Medulla oblongata (tissue), 1 donor: ENCODE measurements around the gene SORCS2.

ENCODE experiments used
- DNase-seq: peaks from one replicate; pipeline ENCODE4 v3.0.0-alpha.2; 2015; ENCODE audit errors: extremely low spot score

SORCS2 gene

GRCh38 chr4:7391637-7392437, 199.5 kb downstream of the SORCS2 start:
- no peak for DNase-seq

DNA sequence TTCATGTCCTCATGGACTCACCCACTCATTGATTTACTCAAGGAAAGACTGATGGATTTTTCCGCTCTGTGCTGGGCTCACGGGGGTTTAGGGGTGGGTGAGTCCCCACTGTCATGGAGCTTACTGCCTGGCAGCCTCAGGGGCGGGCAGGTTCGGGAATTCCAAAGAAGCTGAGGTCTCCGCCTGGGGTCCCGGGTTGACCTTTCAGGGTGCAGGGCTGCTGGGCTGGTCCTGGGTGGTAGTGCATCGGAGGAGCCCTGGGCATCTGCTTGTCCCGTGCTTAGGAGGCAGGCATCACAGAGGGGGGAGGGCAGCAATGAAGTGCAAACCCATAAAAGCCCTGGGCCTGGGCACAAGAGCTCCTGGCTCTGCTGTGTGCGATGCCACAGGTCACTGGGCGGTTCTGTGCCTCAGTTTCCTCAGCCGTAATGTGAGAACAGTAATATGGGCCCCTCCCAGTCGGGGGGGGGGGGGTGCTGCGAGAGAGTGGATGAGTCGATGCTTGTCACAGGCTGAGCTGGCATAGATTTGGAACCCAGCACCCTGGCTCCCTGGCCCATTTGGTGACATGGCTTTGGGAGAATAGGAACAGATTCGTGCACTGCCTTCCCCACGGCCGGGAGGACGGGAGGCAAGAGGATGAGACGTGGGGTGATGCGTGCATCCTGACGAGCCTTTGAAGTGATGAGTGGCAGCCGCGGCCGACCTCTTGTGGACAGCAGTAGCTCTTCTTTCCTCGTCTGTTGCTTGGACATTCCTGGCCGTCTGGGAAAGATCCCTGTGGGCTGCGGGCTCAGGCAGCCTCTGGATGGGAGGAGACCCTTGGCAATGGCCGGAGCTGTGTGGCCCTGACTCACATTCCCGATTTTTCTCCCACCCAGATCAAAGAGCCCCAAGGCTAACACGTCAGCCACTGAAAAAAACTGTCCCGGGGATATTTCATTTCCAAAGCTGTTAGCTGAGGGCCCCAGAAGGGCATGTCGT, 200.4 kb downstream of the SORCS2 start:
- peak; percentile 35 for DNase-seq

GRCh38 chr4:7393601-7394575, 201.6 kb downstream of the SORCS2 start:
- no peak for DNase-seq

DNA sequence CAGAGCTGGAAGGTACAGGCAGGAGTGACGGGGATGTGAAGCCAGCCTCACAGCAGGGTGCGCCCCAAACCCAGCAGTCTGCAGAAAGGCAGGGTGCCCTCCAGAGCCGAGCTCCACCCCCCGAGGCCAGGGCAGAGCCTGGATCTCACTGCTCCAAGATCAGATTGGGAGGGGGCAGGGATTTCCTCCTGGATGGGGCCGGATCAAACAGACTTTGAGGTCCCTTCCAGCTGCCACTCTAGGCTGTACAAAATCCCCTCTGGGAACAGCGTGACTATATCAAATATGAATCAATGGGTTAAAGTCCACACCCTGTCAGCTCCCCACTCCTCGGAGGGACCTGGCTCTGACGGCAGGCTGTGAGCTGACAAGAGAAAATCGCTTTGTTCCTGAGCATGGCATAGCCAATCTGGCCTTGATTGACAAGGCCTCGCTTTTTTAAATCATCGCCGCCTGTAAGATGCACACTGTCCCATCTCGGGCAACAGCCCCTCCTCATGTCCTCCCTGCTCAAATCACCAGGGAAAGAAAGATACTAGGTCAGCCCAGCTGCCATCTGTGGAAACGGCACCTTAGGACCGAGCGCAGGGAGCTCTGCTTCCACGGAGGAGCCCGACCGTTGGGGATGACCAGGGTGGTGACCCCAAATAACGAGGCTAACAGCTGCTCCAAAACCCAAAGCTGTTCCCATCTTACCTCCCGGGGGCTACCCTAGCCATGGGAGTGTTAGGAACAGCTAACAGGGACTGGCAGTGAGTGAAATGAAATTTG, 202.5 kb downstream of the SORCS2 start:
- no peak for DNase-seq

GRCh38 chr4:7395645-7396044, 203.3 kb downstream of the SORCS2 start:
- DNase-seq = no peak

- DNase-seq = no peak
These were observed 204.0 kb downstream of the SORCS2 start for GRCh38 chr4:7396186-7396910.

DNA sequence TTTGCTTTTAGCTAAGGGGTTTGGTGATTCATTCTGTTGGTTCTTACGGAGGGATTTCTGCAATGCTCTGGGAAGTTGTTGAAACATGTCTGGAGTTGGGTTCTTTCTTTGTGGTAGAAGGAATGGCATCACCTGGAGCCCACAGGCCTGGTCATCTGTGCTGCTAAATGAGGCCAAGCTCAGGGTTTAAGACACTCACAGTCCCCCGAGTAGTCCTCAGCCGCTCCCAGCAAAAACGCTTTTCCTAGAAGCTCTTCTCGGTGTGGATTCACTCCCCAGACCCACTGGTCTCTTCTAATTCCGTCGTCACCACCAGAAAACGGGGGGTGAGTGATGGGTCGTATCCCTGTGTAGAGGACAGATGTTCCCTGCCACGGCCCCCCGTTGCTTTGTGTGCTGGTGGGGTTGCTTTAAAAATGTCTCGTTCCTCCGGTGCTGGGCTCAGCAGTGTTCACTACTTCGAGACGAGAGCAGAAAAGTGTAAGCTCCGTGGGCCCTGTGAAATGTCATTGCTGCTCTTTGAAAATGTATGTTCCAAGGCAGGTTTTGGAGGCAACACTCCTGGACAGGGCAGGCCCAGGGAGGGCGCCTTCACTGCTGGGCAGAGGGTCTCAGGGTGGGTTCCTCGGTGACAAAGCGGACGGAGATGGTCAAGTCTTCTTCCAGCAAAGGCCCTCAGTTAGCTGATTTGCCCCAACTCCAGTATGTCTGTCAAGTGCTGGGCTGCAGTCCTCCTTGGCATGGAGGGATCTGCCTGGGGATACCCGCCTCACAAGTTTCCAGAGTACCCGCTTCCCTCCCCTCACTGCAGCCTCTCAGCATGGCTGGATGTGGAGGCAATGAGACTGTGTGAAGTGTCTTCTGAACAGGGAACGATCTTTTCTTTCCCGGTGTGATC, 205.1 kb downstream of the SORCS2 start:
- no peak for DNase-seq

DNA sequence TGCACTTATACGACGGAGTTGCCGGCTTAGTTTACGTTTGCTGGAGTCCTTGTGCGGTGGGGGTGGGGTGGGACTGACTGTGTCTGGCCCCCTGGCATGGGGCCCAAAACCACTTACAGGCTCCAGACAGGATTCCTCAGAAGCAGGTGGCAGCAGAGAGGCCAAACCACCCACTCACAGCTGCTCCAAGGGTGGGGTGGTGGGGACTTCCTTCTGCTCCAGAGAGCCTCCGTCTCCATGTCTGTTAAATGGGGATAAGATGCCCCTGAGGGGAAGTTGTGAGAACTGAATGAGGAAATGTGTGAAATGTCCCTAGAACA, 205.7 kb downstream of the SORCS2 start:
- DNase-seq = no peak

DNA sequence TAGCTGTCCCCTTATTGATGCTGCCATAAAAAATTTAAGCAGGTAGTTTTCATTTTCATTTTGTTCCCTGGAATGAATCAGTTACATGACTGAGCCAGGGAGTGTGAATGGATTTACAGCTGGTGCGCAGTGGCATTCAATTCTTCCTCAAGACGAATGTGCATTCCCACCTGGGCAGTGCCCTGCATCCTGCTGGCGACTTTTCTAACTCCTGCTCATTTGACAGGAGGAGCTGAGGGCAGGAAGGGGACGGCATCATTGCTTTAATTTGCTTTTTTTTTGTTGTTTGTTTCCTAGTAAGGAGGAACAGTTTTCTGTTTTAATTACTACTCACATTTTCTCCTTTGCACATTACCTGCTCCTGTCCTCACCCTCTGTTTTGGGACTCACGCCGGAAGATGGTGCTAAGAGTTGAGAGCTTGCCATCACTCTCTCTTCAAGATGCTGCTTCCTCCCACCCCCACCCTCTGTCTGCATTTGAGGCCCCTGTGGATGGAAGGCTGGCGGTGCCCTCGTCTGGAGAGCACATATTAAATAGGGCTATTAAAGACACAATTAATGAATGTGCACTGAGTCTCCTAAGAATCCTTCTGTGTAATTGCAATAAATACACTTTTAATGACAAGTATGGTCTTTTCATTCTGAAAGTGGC, 206.6 kb downstream of the SORCS2 start:
- DNase-seq = no peak

- no peak for DNase-seq
These were observed 207.3 kb downstream of the SORCS2 start for GRCh38 chr4:7399440-7400234.

GRCh38 chr4:7400671-7401298, 208.4 kb downstream of the SORCS2 start:
- no peak for DNase-seq

GRCh38 chr4:7402526-7402925, 210.2 kb downstream of the SORCS2 start:
- no peak for DNase-seq

DNA sequence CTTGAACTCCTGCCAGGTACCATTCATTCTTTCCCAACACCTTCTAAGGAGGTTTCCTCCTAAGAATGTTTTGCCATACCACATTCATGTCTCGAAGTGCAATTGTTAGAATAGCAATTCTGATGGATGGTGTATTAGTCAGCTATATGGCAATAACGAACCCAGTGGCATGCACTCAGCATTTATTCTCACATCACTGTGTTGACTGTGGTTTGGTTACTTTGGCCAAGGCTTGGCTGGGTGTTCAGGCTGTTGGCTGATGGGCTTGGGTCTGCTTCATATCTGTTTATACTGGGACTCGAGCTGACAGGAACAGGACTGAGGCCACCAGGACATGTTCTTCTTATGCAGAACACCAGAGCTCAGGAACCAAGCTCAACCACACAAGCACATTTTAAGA, 210.7 kb downstream of the SORCS2 start:
- no peak for DNase-seq

GRCh38 chr4:7408166-7408565, 215.8 kb downstream of the SORCS2 start:
- DNase-seq = no peak

DNA sequence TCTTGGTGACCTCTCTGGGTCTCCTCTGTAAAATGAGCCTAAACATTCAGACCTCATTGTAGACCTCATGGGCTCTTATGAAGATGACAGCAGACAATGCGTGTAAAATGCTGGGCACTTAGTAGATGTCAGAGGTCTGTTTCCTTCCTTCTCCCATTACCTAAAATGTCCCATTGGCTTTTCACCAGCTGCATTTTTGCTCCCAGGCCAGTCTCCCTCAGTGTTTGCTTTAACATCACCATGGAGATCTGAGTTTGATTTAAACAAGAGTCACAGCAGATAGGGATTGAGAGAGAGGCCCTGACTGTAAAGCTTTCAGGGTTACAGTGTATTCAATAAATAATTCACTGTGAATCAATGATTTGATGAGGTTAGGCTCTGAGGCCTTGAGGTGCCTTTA, 218.1 kb downstream of the SORCS2 start:
- DNase-seq = no peak

DNA sequence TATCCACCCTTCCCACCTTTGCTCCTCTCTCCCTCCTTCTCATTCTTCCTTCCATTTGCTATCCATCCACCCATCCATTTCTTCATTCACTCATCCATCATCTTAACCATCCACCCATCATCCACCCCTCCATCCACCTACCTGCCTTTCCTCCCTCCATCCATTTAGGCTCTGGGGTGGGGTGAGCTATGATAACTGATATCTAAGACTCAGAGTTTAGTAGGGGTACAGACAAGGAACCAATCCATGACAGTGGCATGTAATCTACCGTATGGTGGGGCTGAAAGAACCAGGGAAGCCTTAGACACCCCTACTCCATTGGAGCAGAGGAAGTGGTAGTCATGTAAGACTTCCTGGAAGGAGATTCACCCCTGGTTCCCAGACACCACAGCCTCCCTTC, 219.2 kb downstream of the SORCS2 start:
- no peak for DNase-seq

DNA sequence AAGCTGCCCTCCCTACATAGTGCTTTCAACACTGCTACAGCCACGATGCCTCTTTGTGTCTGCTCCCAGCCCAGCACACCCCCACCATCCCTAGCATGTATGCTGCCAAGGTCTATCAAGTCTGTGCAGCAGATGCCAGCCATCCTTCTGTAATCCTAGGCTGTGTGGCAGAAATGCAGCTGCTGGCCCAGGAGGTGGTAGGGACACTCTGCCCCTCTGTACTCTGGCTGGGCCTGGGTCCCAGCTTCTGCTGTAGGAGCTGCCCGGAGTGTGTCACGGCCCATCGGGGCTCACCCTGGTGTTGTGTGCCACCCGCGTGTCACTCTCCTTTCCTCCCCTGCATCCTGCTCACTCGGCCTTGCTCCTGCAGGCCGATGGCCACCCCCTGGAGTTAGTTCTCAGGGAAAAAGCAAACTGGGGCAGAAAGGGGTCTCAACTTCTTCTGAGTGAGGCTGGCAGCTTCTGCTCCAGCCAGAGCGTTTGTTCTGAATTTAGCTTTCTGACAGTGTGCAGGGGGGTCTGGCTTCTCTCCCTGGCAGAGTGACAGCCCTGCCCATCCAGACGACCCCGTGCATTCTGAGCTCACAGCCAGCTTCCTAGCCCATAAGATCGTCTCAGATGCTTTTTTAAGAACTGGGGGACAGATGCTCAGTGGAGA, 219.7 kb downstream of the SORCS2 start:
- no peak for DNase-seq
